Mesothelial cell of epicardium (in vitro differentiated cells): Measurements from ENCODE around the gene MAPK8IP3. TPM values are rescaled to one million over a fixed set of nuclear protein-coding genes. Genes with fewer than 3 reads are reported as not detected.

Experiments
- DNase-seq, 2 experiments: peaks; one replicate each; pipeline ENCODE4 v3.0.0; 2021; ENCODE audit warnings: low spot score in 2 of 2; ENCODE audit not compliant: unreplicated experiment in 2 of 2
- H3K27ac Mint-ChIP-seq: 2 replicates; pipeline ENCODE4 v1.8.0; 2021; ENCODE audit warnings: mixed read lengths
- H3K27me3 Mint-ChIP-seq: 2 replicates; pipeline ENCODE4 v1.8.0; 2021; ENCODE audit warnings: low read depth, mixed read lengths
- H3K36me3 Mint-ChIP-seq: 2 replicates; pipeline ENCODE4 v1.8.0; 2021; ENCODE audit warnings: mixed read lengths
- H3K4me1 Mint-ChIP-seq: 2 replicates; pipeline ENCODE4 v1.8.0; 2021; ENCODE audit warnings: mixed read lengths
- H3K4me3 Mint-ChIP-seq: 2 replicates; pipeline ENCODE4 v1.8.0; 2021; ENCODE audit warnings: mild to moderate bottlenecking, moderate library complexity, mixed read lengths
- H3K9me3 Mint-ChIP-seq: 2 replicates; pipeline ENCODE4 v1.8.0; 2021; ENCODE audit warnings: mixed read lengths
- CTCF ChIP-seq: fragments of 200-600 bp; sonication (generic); IDR thresholded peaks from one replicate; pipeline ENCODE4 v1.5.0; 2021; ENCODE audit warnings: antibody characterized with exemption; ENCODE audit not compliant: unreplicated experiment
- total RNA-seq: library from RNA; stranded (reverse); gene quantifications from 3 replicates; pipeline ENCODE4 v1.2.1, GENCODE V29; 2021

The MAPK8IP3 gene
- total RNA-seq, 1 donor from 2014 or later = 182 TPM

DNA sequence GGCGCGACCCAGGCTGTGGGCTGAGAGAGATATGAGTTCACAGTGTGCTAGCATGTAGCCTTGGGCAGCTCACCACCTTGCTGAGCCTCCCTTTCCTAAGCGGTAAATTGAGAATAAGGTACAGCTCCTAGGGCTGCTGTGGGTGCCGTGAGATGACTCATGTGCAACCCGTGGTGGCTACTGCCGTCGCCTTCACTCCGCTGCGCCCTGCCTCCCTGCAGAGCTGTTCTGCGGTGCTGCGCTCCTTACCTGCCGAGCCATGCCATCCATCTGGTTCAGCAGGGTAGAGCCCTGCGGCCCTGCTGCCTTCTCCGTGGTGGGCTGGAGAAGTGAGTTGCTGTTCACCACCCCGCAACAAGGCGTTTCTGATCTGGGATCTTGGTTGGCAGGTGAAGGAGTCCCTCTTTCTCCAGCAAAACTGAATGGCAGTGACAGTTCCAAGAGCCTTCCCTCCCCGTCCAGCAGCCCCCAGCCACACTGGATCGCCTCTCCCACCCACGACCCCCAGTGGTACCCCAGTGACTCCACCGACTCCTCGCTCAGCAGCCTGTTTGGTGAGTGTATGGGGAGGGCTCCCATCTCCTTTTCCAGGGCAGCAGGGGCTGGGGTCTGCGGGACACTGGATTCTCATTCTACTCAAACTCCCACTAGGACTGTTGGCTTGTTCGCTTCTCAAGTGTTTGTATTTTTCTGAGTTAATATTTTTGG lies 37.2 kb upstream of the MAPK8IP3 start:
- peaks cover 40% of the 10 kb centered on the region for H3K36me3 Mint-ChIP-seq
- H3K27me3 Mint-ChIP-seq = no peaks in the 10 kb centered on the region
- H3K9me3 Mint-ChIP-seq = no peaks in the 10 kb centered on the region
- no peak for TF ChIP-seq CTCF
- no peak for DNase-seq
- no peak overlapping the region for H3K27ac Mint-ChIP-seq
- no peak overlapping the region for H3K4me3 Mint-ChIP-seq
- no peaks in the 10 kb centered on the region for H3K4me1 Mint-ChIP-seq

DNA sequence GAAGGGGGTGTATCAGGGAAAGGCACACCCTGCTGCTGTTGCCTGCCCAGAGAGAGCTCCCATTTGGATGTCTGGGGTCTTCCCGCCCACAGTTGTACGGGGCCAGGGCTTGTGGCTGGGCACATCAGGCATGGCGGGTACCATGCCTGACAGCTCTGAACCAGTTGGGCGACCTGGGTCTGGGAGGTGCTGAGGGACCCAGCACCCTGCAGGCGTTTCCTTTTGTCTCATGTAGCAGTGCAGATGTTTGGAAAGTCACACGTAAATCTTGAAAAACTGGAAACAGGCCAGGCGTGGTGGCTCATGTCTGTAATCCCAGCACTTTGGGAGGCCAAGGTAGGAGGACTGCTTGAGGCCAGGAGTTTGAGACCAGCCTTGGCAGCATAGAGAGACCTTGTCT lies 36.3 kb upstream of the MAPK8IP3 start:
- no peak overlapping the region for H3K27ac Mint-ChIP-seq
- H3K36me3 Mint-ChIP-seq = peaks cover 41% of the 10 kb centered on the region
- H3K4me3 Mint-ChIP-seq = no peak overlapping the region
- no peak for DNase-seq
- H3K9me3 Mint-ChIP-seq = no peaks in the 10 kb centered on the region
- TF ChIP-seq CTCF = no peak
- H3K4me1 Mint-ChIP-seq = no peaks in the 10 kb centered on the region
- H3K27me3 Mint-ChIP-seq = no peaks in the 10 kb centered on the region

GRCh38 chr16:1670371-1670770 lies 35.6 kb upstream of the MAPK8IP3 start:
- no peak overlapping the region for H3K4me3 Mint-ChIP-seq
- H3K36me3 Mint-ChIP-seq = peaks cover 41% of the 10 kb centered on the region
- TF ChIP-seq CTCF = no peak
- H3K4me1 Mint-ChIP-seq = no peaks in the 10 kb centered on the region
- no peaks in the 10 kb centered on the region for H3K9me3 Mint-ChIP-seq
- DNase-seq = no peak
- H3K27me3 Mint-ChIP-seq = no peaks in the 10 kb centered on the region
- no peak overlapping the region for H3K27ac Mint-ChIP-seq

DNA sequence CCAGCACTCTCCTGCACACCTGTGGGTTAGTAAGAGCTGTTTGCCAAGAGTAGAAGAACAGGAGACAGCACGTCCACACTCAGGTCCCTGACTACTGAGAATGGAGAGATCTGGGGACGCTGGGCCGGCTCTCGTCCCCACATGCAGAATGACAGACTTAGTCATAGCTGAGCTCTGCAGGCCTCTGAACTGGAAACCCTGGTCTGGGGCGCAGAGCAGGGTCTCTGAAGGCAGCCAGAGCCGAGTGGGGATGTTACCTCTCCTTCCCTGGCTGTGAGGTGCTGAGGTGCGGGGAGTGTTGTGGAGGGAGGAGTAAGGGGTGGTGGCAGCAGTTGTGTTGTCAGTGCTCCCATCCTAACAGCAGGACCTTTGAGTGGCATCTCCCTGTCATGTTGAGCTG lies 35.1 kb upstream of the MAPK8IP3 start:
- DNase-seq = no peak
- no peak overlapping the region for H3K27ac Mint-ChIP-seq
- no peaks in the 10 kb centered on the region for H3K27me3 Mint-ChIP-seq
- no peaks in the 10 kb centered on the region for H3K4me1 Mint-ChIP-seq
- no peak overlapping the region for H3K4me3 Mint-ChIP-seq
- H3K36me3 Mint-ChIP-seq = peaks cover 44% of the 10 kb centered on the region
- TF ChIP-seq CTCF = no peak
- no peaks in the 10 kb centered on the region for H3K9me3 Mint-ChIP-seq

DNA sequence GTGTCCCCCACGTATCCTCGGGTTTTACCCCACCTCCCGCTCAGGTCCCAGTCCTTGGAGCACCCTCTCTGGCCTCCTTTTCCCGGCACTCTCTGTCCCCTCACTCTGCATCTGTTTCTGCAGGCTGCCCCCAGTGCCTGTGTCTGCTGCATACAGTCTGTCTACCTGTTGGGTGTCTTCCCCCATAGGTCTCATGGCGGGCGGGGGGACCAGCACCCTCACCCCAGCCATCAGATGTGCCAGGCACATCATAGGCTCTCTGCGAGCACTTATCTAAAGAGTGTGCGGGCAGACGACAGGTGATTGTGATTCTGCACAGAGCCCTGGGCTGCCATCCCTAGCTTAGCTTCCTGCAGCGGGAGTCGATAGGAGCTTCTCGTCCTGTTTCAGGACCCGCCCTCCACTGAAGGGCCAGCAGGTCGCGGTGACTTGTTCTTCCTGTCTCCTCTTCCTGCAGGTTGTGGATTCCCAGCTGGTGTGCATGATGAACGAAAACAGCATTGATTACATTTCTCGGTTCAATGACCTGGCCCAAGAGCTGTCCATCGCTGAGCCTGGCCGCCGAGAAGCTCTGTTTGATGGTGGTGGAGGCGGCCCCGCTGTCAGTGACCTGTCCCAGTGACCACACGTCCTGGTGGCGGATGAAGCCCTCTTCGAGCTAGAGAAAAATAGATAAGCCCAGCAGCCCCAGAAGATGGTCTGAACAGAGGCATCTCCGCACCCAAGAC lies 32.4 kb upstream of the MAPK8IP3 start:
- Mint-ChIP-seq H3K4me1 (no peaks in the 10 kb centered on the region), H3K27me3 (no peaks in the 10 kb centered on the region), H3K36me3 (peaks cover 37% of the 10 kb centered on the region), H3K4me3 (no peak overlapping the region), H3K9me3 (no peaks in the 10 kb centered on the region), H3K27ac (no peak overlapping the region)
- no peak for DNase-seq
- TF ChIP-seq CTCF = no peak
